Activated T-helper 2 cell treated with anti-CD3 and anti-CD28 coated beads, Interferon-gamma antibody, Interleukin-2, Interleukin-4, amounts not matched to agents 10 μg/mL and 5 μg/mL and 100 μg/mL, durations not matched to agents 14 hours and 24 hours and 36 hours (primary cell): ENCODE measurements around the gene PIP5K1B. TPM values are rescaled to one million over a fixed set of nuclear protein-coding genes. Genes with fewer than 3 reads are reported as not detected.

Experiments
- DNase-seq: peaks from one replicate; pipeline ENCODE4 v3.0.0; 2021; ENCODE audit warnings: low spot score
- H3K27ac Mint-ChIP-seq: one replicate; pipeline ENCODE4 v1.8.0; 2021; ENCODE audit warnings: mixed read lengths
- H3K27me3 Mint-ChIP-seq: one replicate; pipeline ENCODE4 v1.8.0; 2021; ENCODE audit warnings: low read depth, mixed read lengths
- H3K36me3 Mint-ChIP-seq: one replicate; pipeline ENCODE4 v1.8.0; 2021; ENCODE audit warnings: low read depth, mixed read lengths
- H3K4me1 Mint-ChIP-seq: one replicate; pipeline ENCODE4 v1.8.0; 2021; ENCODE audit warnings: low read depth, mixed read lengths
- H3K4me3 Mint-ChIP-seq: one replicate; pipeline ENCODE4 v1.8.0; 2021; ENCODE audit warnings: low read depth, mild to moderate bottlenecking, moderate library complexity, mixed read lengths
- H3K9me3 Mint-ChIP-seq: one replicate; pipeline ENCODE4 v1.8.0; 2021; ENCODE audit warnings: mixed read lengths
- intact Hi-C: fragments of 100-400 bp; cut with micrococcal nuclease; formaldehyde crosslinking; loops from one replicate; pipeline ENCODE4 v1.15.1; 2023
- total RNA-seq: library from RNA; stranded (reverse); gene quantifications from 2 replicates; pipeline ENCODE4 v1.2.3, GENCODE V29; 2022

The PIP5K1B gene, protein sequence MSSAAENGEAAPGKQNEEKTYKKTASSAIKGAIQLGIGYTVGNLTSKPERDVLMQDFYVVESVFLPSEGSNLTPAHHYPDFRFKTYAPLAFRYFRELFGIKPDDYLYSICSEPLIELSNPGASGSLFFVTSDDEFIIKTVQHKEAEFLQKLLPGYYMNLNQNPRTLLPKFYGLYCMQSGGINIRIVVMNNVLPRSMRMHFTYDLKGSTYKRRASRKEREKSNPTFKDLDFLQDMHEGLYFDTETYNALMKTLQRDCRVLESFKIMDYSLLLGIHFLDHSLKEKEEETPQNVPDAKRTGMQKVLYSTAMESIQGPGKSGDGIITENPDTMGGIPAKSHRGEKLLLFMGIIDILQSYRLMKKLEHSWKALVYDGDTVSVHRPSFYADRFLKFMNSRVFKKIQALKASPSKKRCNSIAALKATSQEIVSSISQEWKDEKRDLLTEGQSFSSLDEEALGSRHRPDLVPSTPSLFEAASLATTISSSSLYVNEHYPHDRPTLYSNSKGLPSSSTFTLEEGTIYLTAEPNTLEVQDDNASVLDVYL
- 76.2 and 77.2 TPM in 2 replicates for total RNA-seq

DNA sequence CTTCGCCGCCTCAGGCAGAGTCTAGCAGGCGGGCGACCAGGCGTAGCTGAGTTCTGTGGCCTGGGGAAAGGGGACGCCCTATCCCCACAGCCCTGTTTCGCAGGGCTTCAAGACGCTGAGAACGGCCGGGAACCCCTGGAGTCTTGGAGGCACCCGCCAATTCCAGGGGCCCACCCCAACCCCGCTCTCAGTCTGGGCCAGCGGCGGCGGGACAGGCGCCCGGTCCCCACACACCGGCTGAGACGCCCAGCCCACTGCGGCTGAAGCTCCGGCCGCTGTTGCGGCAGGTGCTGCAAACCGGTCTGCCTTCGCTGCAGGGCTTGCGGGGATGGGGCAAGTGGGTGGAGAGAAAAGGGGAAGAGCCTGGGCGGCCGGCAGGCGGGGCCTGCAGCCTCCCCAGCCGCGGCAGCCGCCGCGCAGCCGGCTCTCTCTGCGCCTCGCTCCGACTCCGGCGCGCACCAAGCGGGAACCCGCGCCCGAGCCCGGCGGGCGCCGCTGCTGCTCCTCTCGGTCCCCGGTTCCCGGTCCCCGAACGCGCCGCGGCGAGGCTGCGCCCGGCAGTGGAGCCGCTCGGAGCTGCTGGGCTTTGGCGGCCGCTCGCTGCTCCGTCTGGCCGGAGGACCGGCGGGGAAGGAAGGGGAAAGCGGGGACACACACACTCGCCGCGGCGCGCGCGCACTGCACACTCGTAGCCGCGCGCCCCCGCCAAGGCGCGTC is at the start of gene PIP5K1B:
Gene PIP5K1B, plus strand, starts transcription at position 427 of the 717 bp plus-strand sequence. CDS start 117,375 bp downstream, outside the sequence.
- peak within 1 kb of the TSS; percentile 88 for H3K4me3 Mint-ChIP-seq
- H3K27ac Mint-ChIP-seq = peak within 1 kb of the TSS; percentile 67
- intact Hi-C loops = loop anchor here (5.0 to 10.0 kb wide), 3 partner anchors 97 to 320 kb away; no protein-coding TSS in a partner anchor

DNA sequence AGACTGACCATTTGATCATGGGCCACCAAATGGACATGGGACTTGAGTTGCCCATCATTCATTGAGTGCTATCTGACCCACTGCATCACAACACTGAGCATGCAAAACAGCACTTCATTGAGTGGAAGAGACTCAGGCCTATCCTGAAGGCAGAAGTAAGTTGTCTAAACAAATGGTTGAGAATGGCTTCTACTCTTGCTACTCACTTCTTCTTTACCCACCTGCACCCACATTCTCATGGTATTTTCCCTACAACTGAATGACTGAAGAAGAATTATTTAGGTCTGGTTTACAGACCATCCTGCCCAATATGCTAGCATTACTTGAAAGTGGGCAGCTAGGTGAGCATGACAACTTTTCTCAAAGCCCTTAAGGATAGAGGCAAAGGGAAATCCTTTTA is 41.0 kb upstream of the PIP5K1B start:
- Mint-ChIP-seq H3K36me3 (no peaks in the 10 kb centered on the region), H3K27me3 (no peaks in the 10 kb centered on the region), H3K9me3 (peaks cover 6% of the 10 kb centered on the region), H3K27ac (no peak overlapping the region), H3K4me3 (no peak overlapping the region), H3K4me1 (peaks cover 6% of the 10 kb centered on the region)
- no peak for DNase-seq
- intact Hi-C loops = no loop called here

More for the DNA sequence above, at the start of gene PIP5K1B:
- Mint-ChIP-seq H3K9me3 (no peaks in the 10 kb centered on the region), H3K36me3 (peaks cover 43% of the 10 kb centered on the region), H3K4me1 (peaks cover 54% of the 10 kb centered on the region), H3K27me3 (peaks cover 36% of the 10 kb centered on the region)
- DNase-seq = peak; percentile 69

DNA sequence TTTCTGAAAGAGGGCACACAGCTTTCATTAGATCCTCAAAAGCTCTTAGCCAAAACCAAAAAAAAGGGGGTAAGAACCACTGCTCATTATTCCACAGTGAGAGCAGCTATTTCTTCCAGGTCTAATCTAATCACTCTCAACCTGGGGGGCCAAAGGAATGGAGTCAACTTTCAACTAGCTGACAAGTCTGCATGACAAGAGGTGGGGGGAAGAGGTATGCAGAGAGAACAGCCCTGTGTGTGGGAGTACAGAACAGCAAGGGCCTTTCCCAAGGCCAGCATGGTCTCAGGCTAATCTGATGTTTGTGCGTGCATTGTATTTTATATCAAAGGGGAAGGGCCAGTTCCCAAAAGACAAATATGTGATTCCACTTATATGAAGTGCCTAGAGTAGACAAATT is 36.9 kb upstream of the PIP5K1B start:
- DNase-seq = no peak
- Mint-ChIP-seq H3K27ac (peak overlapping the region; percentile 9), H3K27me3 (no peaks in the 10 kb centered on the region), H3K36me3 (no peaks in the 10 kb centered on the region), H3K4me3 (no peak overlapping the region), H3K9me3 (no peaks in the 10 kb centered on the region), H3K4me1 (peaks cover 22% of the 10 kb centered on the region)
- intact Hi-C loops = no loop called here

DNA sequence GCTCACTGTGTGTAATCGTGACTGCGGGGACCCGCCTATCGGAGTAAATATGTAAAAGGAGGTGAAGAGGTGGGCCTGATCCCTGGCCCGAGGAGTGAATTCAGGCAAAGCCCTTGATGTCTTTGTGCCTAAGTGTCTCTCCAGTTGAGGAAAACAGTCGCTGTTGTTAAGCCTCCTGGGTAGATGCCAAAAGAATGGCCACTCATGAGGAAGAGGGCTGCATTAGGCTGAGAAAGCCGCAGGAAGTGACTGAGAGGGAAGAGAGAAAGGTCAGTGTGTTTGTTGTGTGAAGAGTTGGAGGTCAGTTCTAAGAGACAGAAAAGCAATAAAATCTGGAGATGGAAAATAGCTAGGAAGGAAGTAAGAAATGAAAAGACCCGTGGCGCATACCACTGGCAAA is 35.8 kb upstream of the PIP5K1B start:
- intact Hi-C loops = no loop called here
- no peak for DNase-seq
- no peak overlapping the region for H3K27ac Mint-ChIP-seq
- H3K9me3 Mint-ChIP-seq = no peaks in the 10 kb centered on the region
- H3K4me1 Mint-ChIP-seq = peaks cover 22% of the 10 kb centered on the region
- no peaks in the 10 kb centered on the region for H3K27me3 Mint-ChIP-seq
- no peaks in the 10 kb centered on the region for H3K36me3 Mint-ChIP-seq
- no peak overlapping the region for H3K4me3 Mint-ChIP-seq

DNA sequence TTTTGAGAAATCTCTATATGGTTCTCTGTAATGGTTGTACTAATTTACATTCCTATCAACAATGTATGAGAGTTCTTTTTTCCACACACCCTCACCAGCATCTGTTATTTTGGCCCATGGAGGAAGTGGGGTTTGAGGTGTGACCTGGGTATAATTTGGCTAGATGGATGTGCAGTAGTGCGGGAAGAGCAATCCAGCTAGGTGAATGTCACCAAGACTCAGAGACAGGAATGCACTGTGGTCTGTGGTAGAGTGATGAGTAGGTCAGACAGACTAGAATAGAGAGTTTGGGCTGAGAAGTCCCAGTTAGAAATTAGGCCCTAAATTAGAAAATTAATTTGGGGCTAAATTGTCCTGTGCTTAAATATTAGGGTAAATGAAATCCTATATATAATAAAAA is 32.8 kb upstream of the PIP5K1B start:
- intact Hi-C loops = loop anchor here (1.0 kb wide), 1 partner anchor 19 kb away; no protein-coding TSS in a partner anchor
- no peaks in the 10 kb centered on the region for H3K9me3 Mint-ChIP-seq
- peaks cover 22% of the 10 kb centered on the region for H3K4me1 Mint-ChIP-seq
- peaks cover 6% of the 10 kb centered on the region for H3K27me3 Mint-ChIP-seq
- DNase-seq = no peak
- no peak overlapping the region for H3K4me3 Mint-ChIP-seq
- no peaks in the 10 kb centered on the region for H3K36me3 Mint-ChIP-seq
- H3K27ac Mint-ChIP-seq = peak overlapping the region; percentile 25

DNA sequence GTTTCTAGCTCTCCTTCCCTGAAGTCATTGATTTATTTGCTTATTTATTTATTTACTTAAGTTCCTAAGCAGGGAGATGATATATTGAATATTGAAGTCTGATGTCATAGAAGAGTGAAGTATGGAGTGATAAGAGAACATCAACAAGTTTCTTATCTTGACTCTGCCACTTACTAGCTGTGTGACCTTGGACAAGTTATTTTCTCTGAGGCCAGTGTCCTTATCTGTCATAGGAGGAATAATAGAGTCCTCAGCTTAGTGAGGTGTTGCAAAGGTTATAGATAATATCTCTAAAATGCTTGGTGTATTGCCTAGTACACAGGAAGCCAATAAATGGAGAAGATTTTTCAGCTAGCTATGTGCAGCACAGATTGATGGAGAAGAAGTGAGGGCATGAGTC is 32.4 kb upstream of the PIP5K1B start:
- Mint-ChIP-seq H3K9me3 (no peaks in the 10 kb centered on the region), H3K27ac (peak overlapping the region; percentile 8), H3K27me3 (peaks cover 6% of the 10 kb centered on the region), H3K4me1 (peaks cover 22% of the 10 kb centered on the region), H3K4me3 (no peak overlapping the region), H3K36me3 (no peaks in the 10 kb centered on the region)
- intact Hi-C loops = loop anchor here (1.0 kb wide), 1 partner anchor 19 kb away; no protein-coding TSS in a partner anchor
- DNase-seq = no peak

DNA sequence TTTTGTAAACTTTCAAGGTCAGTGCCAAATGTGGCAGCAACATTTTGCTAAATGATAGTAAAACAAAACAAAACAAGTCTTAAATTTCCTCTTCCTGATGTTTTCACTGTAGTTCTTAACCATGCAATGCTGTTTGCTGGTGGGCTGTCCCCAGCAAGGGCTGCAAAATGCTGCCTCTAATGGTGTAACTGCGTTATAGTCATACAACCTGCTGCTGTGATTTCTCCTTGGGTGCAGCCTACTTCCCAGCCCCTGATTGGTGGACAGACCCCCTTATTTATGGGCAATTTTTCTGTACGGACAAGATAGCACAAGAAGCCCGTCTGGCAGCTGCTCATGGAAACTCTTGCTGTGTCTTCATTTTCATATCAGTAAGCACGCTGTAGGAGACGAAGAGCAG is 26.6 kb upstream of the PIP5K1B start:
- H3K4me1 Mint-ChIP-seq = peaks cover 12% of the 10 kb centered on the region

DNA sequence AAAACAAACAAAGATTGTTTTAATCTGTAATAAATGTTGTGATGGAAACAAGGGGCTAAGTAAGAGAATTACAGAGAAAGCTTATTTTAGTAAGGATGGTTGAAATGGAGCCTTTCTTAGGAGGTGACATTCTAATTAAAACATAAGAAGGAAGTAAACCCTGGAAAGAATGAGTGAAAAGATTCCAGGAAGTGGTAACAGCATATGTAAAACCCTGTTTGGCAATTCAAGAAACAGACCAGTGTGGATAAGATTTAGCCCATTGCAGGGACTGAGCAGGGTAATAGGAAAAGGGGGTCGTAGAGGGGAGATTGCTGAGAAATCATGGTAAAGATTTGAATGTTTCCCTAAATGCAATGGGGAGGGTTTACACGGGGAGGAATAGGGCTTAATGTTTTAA is 21.6 kb upstream of the PIP5K1B start:
- intact Hi-C loops = loop anchor here (1.0 to 5.0 kb wide), 2 partner anchors 30 to 41 kb away; no protein-coding TSS in a partner anchor
- H3K4me1 Mint-ChIP-seq = peaks cover 36% of the 10 kb centered on the region
- H3K9me3 Mint-ChIP-seq = no peaks in the 10 kb centered on the region
- no peaks in the 10 kb centered on the region for H3K36me3 Mint-ChIP-seq
- H3K27ac Mint-ChIP-seq = peak overlapping the region; percentile 89
- peaks cover 1% of the 10 kb centered on the region for H3K27me3 Mint-ChIP-seq
- H3K4me3 Mint-ChIP-seq = no peak overlapping the region
- DNase-seq = no peak

More for the DNA sequence above, 26.6 kb upstream of the PIP5K1B start:
- Mint-ChIP-seq H3K36me3 (no peaks in the 10 kb centered on the region), H3K27me3 (peaks cover 8% of the 10 kb centered on the region), H3K27ac (no peak overlapping the region), H3K9me3 (no peaks in the 10 kb centered on the region), H3K4me3 (no peak overlapping the region)
- intact Hi-C loops = no loop called here
- no peak for DNase-seq

DNA sequence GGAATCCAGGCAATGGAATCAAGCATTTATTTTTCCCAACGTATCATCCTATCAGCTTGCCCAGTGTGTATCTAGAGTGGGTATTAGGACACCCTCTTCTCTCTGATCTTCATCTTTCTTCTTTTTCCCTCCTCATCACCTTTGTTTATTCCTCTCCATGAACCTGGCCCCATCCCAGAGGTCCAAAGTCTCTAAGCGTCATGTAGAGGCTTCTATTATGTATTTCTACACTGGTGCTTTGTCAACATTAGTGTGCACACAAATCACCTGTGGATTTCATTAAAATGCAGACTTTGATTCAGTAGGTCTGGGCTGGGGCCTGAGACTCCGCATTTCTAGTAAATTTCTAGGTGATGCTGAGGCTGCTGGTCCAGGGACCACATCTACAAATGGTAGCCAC is 19.8 kb upstream of the PIP5K1B start:
- intact Hi-C loops = loop anchor here (1.0 kb wide), 1 partner anchor 101 kb away; no protein-coding TSS in a partner anchor
- no peaks in the 10 kb centered on the region for H3K9me3 Mint-ChIP-seq
- H3K4me1 Mint-ChIP-seq = peaks cover 36% of the 10 kb centered on the region
- no peak for DNase-seq
- H3K27ac Mint-ChIP-seq = peak overlapping the region; percentile 56
- no peak overlapping the region for H3K4me3 Mint-ChIP-seq
- no peaks in the 10 kb centered on the region for H3K36me3 Mint-ChIP-seq
- peaks cover 12% of the 10 kb centered on the region for H3K27me3 Mint-ChIP-seq

DNA sequence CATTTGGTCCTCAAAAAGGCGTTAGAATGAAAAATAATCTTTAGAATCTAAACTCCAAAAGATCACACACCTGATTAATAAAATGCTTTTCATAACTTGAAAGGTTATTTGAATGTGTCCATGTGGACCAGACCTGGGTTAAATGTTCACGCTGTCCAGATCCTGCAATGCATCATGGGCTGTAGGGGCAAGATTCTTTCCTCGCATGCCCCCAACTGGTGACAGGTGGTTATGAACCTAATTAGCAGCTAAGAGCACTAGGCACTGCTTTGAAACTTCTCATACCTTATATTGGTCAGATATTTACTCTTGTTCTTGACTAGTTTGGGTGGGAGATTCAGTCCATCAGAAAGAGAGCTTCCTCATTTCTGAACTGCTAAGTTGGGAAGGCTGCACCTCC is 19.3 kb upstream of the PIP5K1B start:
- no peak for DNase-seq

DNA sequence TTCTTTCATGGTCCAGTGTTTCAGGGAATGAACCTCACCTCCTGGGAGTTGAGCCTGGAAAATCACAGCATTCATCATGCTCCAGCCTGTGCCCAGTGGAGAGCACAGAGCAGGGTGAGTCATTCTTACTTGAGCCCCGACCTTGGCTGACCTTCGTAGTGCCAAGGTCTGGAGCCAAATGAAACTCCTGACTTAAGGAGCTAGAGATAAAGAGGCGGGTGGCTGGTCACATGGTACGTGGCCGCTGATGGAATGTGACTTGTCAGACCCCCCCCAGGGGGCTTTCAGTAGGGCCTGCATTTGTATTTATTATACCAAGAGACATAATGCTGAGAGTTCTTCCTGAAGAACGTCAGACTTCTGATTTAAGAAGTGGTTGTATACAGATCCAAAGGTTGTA is 15.0 kb upstream of the PIP5K1B start:
- H3K27ac Mint-ChIP-seq = no peak overlapping the region
- H3K9me3 Mint-ChIP-seq = no peaks in the 10 kb centered on the region
- intact Hi-C loops = no loop called here
- peaks cover 24% of the 10 kb centered on the region for H3K4me1 Mint-ChIP-seq
- peaks cover 28% of the 10 kb centered on the region for H3K27me3 Mint-ChIP-seq
- H3K36me3 Mint-ChIP-seq = no peaks in the 10 kb centered on the region
- DNase-seq = no peak
- H3K4me3 Mint-ChIP-seq = no peak overlapping the region

More for the DNA sequence above, 19.3 kb upstream of the PIP5K1B start:
- H3K4me3 Mint-ChIP-seq = no peak overlapping the region
- peaks cover 36% of the 10 kb centered on the region for H3K4me1 Mint-ChIP-seq
- no peaks in the 10 kb centered on the region for H3K36me3 Mint-ChIP-seq
- H3K27ac Mint-ChIP-seq = no peak overlapping the region
- intact Hi-C loops = loop anchor here (1.0 kb wide), 1 partner anchor 101 kb away; no protein-coding TSS in a partner anchor
- H3K9me3 Mint-ChIP-seq = no peaks in the 10 kb centered on the region
- H3K27me3 Mint-ChIP-seq = peaks cover 12% of the 10 kb centered on the region

DNA sequence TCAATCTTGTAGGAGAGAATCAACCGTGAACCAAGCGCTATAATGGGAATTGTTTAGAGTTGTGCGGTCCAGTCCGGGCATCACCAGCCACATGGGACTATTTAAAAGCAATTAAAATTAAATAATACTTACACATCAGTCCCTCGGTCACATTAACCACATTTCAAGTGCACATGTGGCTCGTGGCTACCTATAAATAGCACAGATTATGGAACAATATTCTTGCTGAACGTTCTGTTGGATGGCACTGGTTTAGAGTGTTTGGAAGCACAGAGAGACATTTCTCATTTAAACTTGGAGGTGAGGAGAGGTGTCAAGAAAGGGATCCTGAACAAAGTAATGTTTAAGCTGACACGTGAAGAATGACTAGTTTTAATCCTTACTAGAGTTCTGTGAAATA is 12.5 kb upstream of the PIP5K1B start:
- H3K27me3 Mint-ChIP-seq = peaks cover 44% of the 10 kb centered on the region
- H3K9me3 Mint-ChIP-seq = peaks cover 9% of the 10 kb centered on the region
- DNase-seq = no peak
- H3K36me3 Mint-ChIP-seq = no peaks in the 10 kb centered on the region
- H3K27ac Mint-ChIP-seq = no peak overlapping the region
- intact Hi-C loops = no loop called here
- peaks cover 12% of the 10 kb centered on the region for H3K4me1 Mint-ChIP-seq
- no peak overlapping the region for H3K4me3 Mint-ChIP-seq
